ENCODE results near the gene RPRD1A.
"Not testable (repeated sequence)": the region's sequence is repeated elsewhere in the genome, so short reads cannot be mapped to it uniquely, and the experiment has no call there.

Gene RPRD1A

DNA sequence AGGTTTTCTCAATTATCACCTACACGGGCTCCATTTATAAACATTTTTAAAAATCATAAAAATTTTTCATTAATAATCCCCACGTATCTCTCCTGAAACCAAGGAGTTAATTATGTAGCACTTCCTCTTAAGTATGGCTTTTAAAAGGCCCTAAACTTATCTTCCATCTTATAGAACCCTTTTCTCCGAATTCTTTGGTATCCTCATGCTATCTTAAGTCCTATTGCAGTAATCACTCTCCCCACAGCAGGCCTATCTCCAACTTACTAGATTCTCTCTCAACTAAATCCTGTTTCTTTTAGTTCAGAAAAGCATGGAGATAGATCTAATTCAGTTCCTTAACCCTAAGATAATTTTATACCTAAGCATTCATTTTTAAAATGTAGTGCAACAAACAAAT is 26.2 kb downstream of the RPRD1A start:
- in situ Hi-C loops (cut with HindIII; ENCODE audit: low pct_ligation_motif_present, low pct_unique_long_range_greater_than_20kb, low sequenced_read_pairs) = no loop called here
- DNase-seq = no peak

DNA sequence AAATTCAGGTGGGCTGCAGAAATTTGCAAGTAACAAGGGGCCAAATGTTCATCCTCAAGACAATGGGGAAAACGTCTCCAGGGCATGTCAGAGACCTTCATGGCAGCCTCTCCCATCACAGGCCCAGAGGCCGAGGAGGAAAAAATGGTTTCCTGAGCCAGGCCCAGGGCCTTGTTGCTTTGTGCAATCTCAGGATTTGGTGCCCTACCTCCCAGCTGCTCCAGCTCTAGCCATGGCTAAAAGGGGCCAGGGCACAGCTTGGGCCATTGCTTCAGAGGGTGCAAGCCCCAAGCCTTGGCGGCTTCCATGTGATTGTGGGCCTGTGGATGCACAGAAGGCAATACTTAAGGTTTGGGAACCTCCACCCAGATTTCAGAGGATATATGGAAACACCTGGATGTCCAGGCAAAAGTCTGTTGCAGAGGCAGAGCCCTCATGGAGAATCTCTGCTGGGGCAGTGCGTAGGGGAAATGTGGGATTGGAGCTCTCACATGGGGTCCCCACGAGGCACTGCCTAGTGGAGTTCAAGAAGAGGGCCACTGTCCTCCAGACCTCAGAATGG is 29.2 kb downstream of the RPRD1A start:
- in situ Hi-C loops (cut with HindIII; ENCODE audit: low pct_ligation_motif_present, low pct_unique_long_range_greater_than_20kb, low sequenced_read_pairs) = no loop called here
- no peak for DNase-seq

DNA sequence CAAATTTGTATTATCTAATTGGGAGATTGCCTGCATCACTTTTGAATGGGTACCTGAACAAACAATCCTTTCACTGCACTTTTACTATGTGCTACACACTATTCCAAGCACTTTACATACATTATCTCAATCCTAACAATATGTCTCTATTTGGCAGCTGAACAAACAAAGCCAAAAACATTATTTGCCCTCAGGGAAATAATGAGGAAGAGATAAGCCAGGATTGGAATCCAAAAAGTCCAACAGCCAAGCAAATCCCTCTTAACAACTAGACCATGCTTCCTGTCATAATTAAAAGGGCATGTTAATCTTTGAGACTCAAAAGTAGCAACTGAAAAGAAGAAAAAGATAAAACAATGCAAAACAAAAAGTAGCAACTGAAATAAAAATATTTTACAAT is 32.1 kb downstream of the RPRD1A start:
- no peak for DNase-seq
- in situ Hi-C loops (cut with HindIII; ENCODE audit: low pct_ligation_motif_present, low pct_unique_long_range_greater_than_20kb, low sequenced_read_pairs) = no loop called here

DNA sequence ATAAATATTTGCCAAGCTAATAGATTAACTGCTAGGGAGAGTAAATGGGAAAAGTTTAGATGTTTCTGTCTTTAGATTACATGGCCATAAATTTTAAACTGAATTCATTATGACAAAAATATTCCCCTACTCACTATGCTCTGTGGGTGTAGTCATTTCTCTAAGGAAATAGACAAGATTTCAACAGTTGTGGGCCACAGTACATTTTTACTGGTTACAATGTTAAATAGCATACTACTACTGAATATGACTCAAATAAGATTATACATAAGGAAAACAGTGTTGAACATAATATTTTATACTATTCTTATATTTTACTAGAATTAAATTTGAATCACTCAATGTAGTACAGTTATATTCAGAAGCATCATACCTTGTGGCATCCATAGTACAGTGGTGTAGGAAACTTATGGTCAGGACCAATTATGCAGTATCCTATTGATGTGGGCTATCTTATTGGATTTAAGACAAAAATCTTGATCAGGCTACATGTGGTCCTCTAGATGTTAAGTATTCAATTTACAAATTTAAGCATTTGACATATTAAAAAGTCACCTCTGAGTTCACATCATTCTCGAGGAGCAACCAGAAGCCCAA is 33.0 kb downstream of the RPRD1A start:
- in situ Hi-C loops (cut with HindIII; ENCODE audit: low pct_ligation_motif_present, low pct_unique_long_range_greater_than_20kb, low sequenced_read_pairs) = no loop called here
- no peak for DNase-seq

DNA sequence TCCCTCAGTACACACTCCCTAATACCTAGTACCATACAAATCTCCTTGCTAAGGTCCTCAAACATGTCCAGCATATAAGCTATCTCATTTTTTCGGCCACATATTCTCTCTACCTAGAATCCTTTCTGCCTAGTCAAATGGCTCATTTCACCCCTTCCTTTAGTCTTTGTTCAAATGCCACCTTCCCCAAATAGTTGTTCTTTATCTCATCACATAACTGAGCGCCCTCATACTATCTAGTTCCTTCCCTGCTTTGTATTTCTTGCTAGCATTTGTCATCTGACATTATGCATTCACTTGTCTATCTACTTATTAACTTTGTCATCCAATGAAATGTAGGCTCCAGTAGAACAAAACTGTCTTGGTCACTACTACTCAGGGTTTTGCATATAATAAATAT is 35.5 kb downstream of the RPRD1A start:
- DNase-seq = no peak
- in situ Hi-C loops (cut with HindIII; ENCODE audit: low pct_ligation_motif_present, low pct_unique_long_range_greater_than_20kb, low sequenced_read_pairs) = no loop called here

DNA sequence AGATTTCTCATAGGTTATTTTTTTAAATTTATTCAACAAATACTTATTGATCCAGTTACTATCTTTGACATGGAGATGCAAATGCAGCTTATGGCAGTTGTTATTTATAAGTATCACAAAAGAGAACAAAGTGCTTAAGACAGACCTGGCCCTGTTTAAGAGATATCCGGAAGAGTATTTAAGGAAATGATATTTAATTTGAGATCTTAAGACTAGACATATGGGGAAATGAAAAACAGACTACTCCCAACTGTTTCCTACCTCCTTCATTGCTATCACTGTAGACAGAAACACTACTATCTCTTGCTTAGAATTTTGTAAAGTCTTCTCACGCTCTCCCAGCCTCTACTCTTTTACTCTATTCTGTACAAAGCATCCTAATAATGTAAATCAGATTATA is 36.0 kb downstream of the RPRD1A start:
- in situ Hi-C loops (cut with HindIII; ENCODE audit: low pct_ligation_motif_present, low pct_unique_long_range_greater_than_20kb, low sequenced_read_pairs) = no loop called here
- no peak for DNase-seq

DNA sequence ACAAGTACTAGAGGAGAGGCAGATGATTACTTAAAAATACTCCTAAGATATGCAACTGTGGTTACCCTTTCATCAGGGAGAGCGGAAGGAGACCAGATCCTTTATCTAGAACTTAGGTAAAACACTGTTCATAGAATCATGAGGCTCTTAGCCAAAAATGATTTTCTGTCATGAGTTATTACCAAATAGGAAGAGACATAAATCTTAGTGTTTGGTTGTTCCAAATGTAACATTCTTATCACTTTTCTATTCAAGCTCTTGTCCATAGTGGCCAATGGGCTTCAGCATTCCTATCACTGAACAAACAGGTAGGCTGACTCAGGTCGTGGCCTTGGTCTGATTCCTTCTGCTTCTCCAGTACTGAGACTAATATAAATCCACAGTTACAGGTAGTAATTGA is 38.5 kb downstream of the RPRD1A start:
- in situ Hi-C loops (cut with HindIII; ENCODE audit: low pct_ligation_motif_present, low pct_unique_long_range_greater_than_20kb, low sequenced_read_pairs) = no loop called here
- DNase-seq = no peak

DNA sequence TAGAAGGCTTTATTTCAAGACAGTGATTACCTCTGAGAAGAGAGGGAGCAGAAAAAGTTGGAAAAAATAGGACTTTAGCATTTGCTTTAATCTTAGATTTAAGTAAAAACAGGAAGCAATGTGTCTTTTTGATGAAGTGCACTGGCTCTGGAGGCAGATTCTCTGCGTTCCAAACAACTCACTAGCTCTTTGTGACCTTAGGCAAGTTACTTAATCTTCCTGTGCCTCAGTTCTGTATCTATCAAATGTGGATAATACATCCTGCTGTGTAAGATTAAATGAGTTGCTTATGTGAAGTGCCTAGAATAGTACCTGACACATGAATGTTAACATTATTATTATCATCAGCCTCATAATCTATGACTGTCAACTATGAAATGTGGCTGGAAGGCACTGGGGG is 42.3 kb downstream of the RPRD1A start:
- in situ Hi-C loops (cut with HindIII; ENCODE audit: low pct_ligation_motif_present, low pct_unique_long_range_greater_than_20kb, low sequenced_read_pairs) = no loop called here
- DNase-seq = no peak

DNA sequence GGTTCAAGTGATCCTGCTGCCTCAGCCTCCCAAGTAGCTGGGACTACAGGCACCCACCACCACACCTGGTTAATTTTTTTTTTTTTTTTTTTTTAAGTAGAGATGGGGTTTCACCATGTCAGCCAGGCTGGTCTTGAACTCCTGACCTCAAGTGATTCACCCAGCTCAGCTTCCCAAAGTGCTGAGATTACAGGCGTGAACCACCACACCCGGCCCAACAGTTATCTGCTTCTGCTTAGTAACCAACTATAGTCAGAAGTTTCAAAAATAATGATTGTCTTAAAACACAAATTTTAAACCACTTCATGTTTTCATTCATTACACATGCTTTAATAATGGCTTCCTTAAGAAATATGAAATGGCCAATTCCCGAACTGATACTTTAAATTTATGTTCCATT is 43.1 kb downstream of the RPRD1A start:
- in situ Hi-C loops (cut with HindIII; ENCODE audit: low pct_ligation_motif_present, low pct_unique_long_range_greater_than_20kb, low sequenced_read_pairs); DNase-seq: not testable (repeated sequence)

DNA sequence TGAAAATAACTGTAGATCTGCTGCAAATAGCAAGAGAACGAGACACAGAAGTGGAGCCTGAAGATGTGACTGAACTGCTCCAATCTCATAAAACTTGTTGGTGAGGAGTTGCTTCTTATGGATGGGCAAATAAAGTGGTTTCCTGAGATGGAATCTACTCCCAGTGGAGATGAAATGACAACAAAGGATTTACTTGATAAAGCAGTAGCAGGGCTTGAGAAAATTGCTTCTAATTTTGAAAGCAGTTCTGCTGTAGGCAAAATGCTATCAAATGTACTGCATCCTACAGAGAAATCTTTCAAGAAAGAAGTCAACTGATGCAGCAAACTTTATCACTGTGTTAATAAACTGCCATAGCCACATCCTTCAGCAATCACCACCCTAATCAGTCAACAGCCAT is 44.0 kb downstream of the RPRD1A start:
- no peak for DNase-seq
- in situ Hi-C loops (cut with HindIII; ENCODE audit: low pct_ligation_motif_present, low pct_unique_long_range_greater_than_20kb, low sequenced_read_pairs) = no loop called here

DNA sequence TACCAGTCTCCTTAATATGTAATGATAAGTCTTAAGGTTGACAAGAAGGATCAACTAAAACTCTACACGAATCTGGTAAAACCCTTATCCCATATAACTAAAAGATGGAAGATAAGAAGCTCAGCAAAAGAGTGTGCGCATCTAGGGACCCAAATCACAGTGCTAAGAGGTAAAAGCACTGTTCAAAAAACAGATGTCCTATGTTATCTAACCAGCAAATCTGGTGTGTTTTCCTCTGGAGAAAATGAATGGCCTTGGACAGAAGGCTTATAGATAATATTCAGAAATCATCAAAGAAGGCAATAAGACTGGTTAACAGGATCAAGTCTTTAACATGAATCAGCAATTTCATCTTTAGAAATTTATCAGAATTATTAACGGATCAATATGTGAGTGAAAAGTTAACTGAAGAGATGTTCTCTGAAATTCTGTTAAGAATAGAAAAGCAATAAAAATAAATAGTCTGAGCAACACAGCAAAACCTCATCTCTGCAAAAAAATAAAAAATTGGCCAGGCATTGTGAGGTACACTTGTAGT is 47.1 kb downstream of the RPRD1A start:
- in situ Hi-C loops (cut with HindIII; ENCODE audit: low pct_ligation_motif_present, low pct_unique_long_range_greater_than_20kb, low sequenced_read_pairs) = no loop called here
- DNase-seq = no peak

DNA sequence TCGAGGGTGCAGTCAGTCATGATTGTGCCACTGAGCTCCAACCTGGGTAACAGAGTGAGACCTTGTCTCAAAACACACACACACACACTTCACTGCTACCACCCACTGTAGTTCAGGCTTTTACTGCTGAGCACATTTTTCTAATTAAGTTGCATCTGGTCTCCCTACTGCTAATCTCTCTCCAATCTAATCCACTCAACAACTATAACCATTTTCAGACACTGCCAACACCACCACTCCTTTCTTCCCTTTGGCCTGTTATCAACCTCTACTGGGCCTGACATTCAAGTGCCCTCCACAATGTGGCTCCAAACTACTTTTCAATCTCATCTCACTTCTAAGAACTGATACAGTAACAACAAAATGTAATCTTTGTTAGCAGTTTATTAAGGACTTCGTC is 50.1 kb downstream of the RPRD1A start:
- DNase-seq = no peak
- in situ Hi-C loops (cut with HindIII; ENCODE audit: low pct_ligation_motif_present, low pct_unique_long_range_greater_than_20kb, low sequenced_read_pairs) = no loop called here

DNA sequence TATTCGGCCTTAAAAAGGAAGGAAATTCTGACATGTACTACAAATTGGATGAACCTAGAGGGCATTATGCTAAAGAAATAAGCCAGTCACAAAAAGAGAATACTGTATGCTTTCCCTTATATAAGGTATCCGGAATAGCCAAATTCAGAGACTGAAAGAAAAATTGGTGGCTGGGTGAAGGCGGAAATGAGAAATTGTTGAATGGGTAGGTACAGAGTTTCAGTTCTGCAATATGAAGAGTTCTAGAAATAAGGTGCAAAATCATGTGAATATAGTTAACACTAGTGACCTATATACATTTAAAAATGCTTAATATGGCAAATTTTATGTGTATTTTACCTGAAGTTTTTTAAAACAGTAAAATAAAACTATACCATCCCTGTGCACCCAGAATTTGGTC is 51.7 kb downstream of the RPRD1A start:
- DNase-seq = no peak
- in situ Hi-C loops (cut with HindIII; ENCODE audit: low pct_ligation_motif_present, low pct_unique_long_range_greater_than_20kb, low sequenced_read_pairs) = no loop called here

DNA sequence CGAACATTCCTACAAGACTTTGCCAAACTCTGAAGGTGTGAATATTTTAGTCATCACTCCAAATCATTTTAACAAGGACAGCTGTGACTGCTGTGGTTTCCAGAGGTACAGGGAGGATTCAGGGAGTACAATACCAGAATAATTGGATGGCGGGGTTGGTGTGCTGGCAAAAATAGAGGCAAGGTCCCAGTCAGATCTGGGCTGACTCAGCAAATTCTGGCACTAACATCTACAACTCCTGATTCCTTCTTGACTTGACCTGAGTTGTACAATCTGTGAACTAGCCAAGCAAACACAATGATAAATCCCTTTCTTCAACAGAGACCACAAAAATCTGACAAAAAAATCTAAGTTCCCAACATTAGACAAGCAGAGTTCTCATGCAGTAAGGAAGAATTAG is 54.5 kb downstream of the RPRD1A start:
- no peak for DNase-seq
- in situ Hi-C loops (cut with HindIII; ENCODE audit: low pct_ligation_motif_present, low pct_unique_long_range_greater_than_20kb, low sequenced_read_pairs) = no loop called here

DNA sequence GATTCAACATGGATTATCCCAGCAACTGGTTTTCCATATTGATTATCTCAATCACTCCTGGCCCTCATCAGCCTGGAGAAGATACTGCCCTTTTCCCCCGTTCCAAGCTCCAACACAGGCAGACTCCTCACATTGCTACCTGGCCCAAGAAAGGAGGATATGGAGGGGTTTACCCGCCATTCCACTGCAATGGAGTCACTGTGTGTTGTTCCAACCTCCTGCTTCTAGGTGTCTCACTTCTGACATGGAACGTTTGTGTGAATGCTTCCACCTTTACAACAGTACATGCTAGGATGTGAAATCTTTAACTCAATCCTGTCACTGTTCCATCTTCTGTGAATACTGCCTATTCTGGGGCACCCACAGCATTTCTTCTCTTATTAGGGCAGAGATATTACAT is 58.1 kb downstream of the RPRD1A start:
- in situ Hi-C loops (cut with HindIII; ENCODE audit: low pct_ligation_motif_present, low pct_unique_long_range_greater_than_20kb, low sequenced_read_pairs) = no loop called here

DNA sequence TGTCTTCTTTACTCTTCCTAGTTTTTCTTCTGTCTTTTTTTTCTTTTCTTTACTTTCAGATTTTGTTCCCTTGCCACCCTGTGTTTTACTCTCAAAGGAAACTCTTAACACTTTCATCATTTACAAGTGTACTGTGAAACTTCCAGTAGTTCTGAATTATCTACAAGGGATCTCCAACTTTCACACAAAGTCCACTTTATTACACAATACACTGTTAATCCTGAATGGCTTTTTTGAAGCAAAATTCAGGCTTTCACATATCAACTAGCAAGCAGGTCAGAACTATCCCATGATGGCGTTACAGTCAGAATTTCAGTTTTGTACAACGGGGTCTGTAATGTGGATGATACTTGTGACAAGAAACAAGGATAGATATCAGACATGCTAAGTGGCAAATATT is 60.4 kb downstream of the RPRD1A start:
- no peak for DNase-seq
- in situ Hi-C loops (cut with HindIII; ENCODE audit: low pct_ligation_motif_present, low pct_unique_long_range_greater_than_20kb, low sequenced_read_pairs) = no loop called here

More for the DNA sequence above, 58.1 kb downstream of the RPRD1A start:
- no peak for DNase-seq

DNA sequence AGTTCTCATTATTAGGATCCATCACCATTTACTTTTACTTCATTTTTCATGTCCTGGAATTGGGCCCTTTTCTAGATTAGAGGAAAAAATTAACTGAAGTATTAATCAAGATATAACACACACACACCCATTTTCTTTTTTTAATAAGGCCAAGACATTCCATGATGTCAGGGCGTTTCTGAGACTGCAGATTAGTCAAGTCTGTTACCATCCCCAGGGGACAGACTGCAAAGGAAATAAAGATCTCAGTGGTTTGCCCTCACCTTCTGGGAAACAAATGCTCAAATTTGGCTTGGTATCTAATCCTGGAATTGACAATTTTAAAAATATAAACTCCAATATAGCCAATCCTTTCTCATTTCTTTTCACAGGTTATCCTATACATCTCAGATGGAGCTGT is 67.4 kb downstream of the RPRD1A start:
- in situ Hi-C loops (cut with HindIII; ENCODE audit: low pct_ligation_motif_present, low pct_unique_long_range_greater_than_20kb, low sequenced_read_pairs) = no loop called here
- no peak for DNase-seq

DNA sequence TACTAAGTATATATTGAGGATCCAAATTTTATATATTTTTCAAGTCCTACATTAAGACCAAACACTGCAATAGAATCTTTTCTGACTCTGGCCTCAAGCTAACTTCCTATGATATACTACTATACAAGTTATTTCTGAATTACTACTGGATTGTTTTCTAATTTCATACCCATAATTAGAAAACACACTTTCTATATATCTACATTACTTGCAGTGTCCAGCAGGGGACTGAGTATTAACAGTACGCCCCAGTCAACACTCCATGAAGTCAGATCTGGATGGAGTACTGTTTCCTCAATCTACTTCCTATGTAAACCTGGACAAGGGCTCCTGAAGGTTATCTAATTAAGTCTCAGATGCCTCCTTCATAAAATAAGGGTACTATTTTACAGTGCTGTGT is 68.4 kb downstream of the RPRD1A start:
- in situ Hi-C loops (cut with HindIII; ENCODE audit: low pct_ligation_motif_present, low pct_unique_long_range_greater_than_20kb, low sequenced_read_pairs) = no loop called here
- DNase-seq = peak; percentile 4

DNA sequence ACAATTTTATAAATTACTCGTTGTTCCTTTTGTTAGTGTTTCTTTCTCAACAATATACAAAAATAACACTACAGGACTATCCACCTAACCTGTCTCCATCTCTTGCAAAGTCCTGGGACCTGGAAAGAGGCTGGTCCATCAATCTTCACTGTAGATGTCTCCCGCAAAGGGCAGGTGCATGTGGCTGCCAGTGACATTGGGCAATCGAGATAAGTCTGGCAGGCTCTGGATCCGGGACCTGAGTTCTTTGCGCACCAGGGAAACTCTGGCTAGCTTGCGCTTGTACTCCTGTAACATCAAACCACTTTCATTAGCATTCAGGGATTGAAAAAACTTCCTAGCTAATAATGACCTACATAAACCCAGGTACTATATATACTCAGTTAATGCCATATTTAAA is 74.3 kb downstream of the RPRD1A start:
- in situ Hi-C loops (cut with HindIII; ENCODE audit: low pct_ligation_motif_present, low pct_unique_long_range_greater_than_20kb, low sequenced_read_pairs) = no loop called here
- no peak for DNase-seq

DNA sequence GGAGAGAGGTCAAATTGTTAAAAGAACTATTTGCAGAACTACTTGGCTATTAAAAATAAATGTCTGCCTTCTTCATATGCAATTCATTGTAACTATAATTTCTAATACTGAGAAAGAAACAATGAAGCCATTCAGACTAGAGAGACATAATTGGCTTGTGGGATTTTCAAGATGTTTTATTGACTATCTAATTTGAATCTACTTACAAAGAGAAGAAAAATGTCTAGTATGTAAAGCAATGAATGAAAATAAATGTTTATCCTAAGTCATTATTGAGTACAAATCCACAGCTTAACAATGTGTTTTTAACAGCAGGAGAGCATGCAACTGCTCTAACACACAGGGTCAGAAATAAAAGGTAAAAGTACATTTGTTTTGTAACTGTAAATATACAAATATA is 75.7 kb downstream of the RPRD1A start:
- in situ Hi-C loops (cut with HindIII; ENCODE audit: low pct_ligation_motif_present, low pct_unique_long_range_greater_than_20kb, low sequenced_read_pairs) = no loop called here
- no peak for DNase-seq

DNA sequence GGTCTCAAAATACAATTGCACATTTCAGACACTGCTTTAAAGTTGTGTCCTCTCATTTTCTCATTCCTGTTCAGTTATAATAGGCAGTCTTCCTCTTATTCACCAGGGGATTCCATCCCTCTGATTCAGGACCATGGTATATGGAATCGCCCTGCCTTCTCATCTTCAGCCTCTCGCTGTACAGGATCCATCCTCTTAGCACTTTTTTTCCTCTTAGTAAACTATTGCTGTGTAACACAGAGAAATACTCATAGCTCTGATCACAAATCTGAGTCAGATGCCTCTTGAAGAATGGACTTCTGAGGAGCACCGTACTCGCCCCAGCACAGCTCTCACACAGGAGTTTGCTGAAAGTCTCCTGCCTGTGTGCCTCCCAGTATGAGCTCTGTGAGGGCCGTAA is 83.5 kb downstream of the RPRD1A start:
- DNase-seq = no peak
- in situ Hi-C loops (cut with HindIII; ENCODE audit: low pct_ligation_motif_present, low pct_unique_long_range_greater_than_20kb, low sequenced_read_pairs) = no loop called here

Data from ACHN (cell line).